ENCODE data around the gene CCDC134. TPM values are rescaled to one million over a fixed set of nuclear protein-coding genes. Genes with fewer than 3 reads are reported as not detected.

CCDC134 gene
- total and polyA plus RNA-seq, 2 of the 8 experiments (the other 6 are each of a cell fraction or from before 2014, with no cell fraction given), result 7.7 to 20.0 TPM

DNA sequence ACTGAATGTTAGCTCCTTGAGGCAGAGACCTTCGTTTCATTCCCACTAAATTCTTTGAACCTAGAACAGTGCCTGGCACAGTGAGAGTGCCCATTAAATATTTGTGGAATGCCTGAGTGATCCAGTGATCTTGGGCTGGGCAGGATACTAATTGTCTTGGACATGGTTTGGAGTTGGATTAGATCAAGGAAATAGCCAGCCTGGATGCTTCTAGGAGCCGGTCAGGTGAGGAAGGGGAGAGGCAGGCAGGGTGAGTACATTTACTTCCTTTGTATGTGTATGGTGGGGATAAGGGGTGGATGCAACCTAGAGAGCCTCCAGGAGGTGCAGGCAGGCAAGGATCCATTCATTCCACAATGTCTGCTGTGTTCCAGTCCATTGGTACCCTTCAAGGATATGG lies 36.1 kb downstream of the CCDC134 start:
- POLR2A ChIA-PET (ENCODE audit: partially characterized antibody), result interaction anchor here (8.5 kb wide), 1 partner anchor 7 kb away, joined by 85 read pairs; no protein-coding TSS in a partner anchor
- no peak overlapping the region for H3K4me3 ChIP-seq (ENCODE audit: extremely low read depth in 1 of 4, insufficient read depth in 2 of 4, low read depth in 3 of 4, low read length in 4 of 4)
- no peaks in the 10 kb centered on the region for H3K9me3 ChIP-seq (ENCODE audit: insufficient read depth in 2 of 2, low read depth in 1 of 2, low read length in 1 of 2)
- DNase-seq (ENCODE audit: low read depth in 1 of 2, low spot score in 2 of 2) (no peak), FAIRE-seq (no peak)
- H2BK5ac ChIP-seq (ENCODE audit: low read depth, low read length), result 0 out of 2 replicates have a peak overlapping the region, but pooled peaks have one; percentile 8
- CTCF ChIA-PET (ENCODE audit: partially characterized antibody), result interaction anchor here (0.8 to 6.0 kb wide), 4 partner anchors 10 to 61 kb away, joined by 3 to 27 read pairs (median 13); no protein-coding TSS in a partner anchor
- H3K14ac ChIP-seq (ENCODE audit: insufficient read length), result no peak overlapping the region
- peaks cover 5 to 44% (median 23%) of the 10 kb centered on the region in 4 experiments for H3K36me3 ChIP-seq (ENCODE audit: control insufficient read depth in 2 of 4, insufficient read depth in 4 of 4, low read length in 3 of 4)
- 0 out of 2 replicates have a peak overlapping the region, but pooled peaks have one; percentile 28 for H3K27ac ChIP-seq (ENCODE audit: low read depth, low read length)
- H3K4ac ChIP-seq (replicated peaks; ENCODE audit: insufficient read length, low read depth, low read length), result no peak overlapping the region
- peaks cover 5% of the 10 kb centered on the region for H3K23me2 ChIP-seq (ENCODE audit: low read depth, low read length)
- 77% methylated on average over 2 of the region's 2 CpGs; no CpG with 5 or more reads in 1 of the 2 experiments for WGBS, 2 experiments (ENCODE audit: extremely low coverage in 1 of 2, insufficient coverage in 1 of 2, insufficient read length in 1 of 2, insufficient replicate concordance in 2 of 2, low coverage in 1 of 2, low lambda C conversion rate in 2 of 2, missing lambda C conversion rate in 1 of 2)
- H2BK15ac ChIP-seq (ENCODE audit: low read length), result no peak overlapping the region
- no peak overlapping the region for H2AK5ac ChIP-seq (ENCODE audit: low read depth, low read length)
- H3K79me1 ChIP-seq (ENCODE audit: low read depth, low read length), result peaks cover 19% of the 10 kb centered on the region
- H4K5ac ChIP-seq (ENCODE audit: insufficient read length, low read depth, low read length), result no peak overlapping the region
- no peak overlapping the region for H2AFZ ChIP-seq (ENCODE audit: low read length)
- H2BK12ac ChIP-seq (ENCODE audit: low read depth, low read length), result no peak overlapping the region; the same call in 1 of the 2 replicates
- TF ChIP-seq EZH2 (IDR thresholded peaks at IDR 0.05; ENCODE audit: low read depth, low read length, severe bottlenecking) (no peak), NANOG (IDR thresholded peaks at IDR 0.05; ENCODE audit: insufficient read depth, low read depth, low read length, poor library complexity, severe bottlenecking) (no peak), SIX5 (IDR thresholded peaks at IDR 0.05; ENCODE audit: low read depth, low read length) (no peak)
- H4K91ac ChIP-seq (replicated peaks; ENCODE audit: insufficient read length, low read length), result no peak overlapping the region
- no peak overlapping the region for H4K8ac ChIP-seq (ENCODE audit: extremely low read depth, insufficient read depth, low read length)
- H2BK120ac ChIP-seq (replicated peaks; ENCODE audit: low read depth, low read length), result no peak overlapping the region
- H3K27me3 ChIP-seq (replicated peaks in 1 of 4; ENCODE audit: control insufficient read depth in 3 of 4, extremely low read depth in 1 of 4, insufficient read depth in 3 of 4, low read length in 3 of 4), result no peaks in the 10 kb centered on the region
- peaks cover 0 to 5% (median 2%) of the 10 kb centered on the region in 4 experiments; a peak in 4 of 7 replicates for H3K4me1 ChIP-seq (replicated peaks in 1 of 4; ENCODE audit: control insufficient read depth in 3 of 4, insufficient read depth in 4 of 4, low read length in 3 of 4)
- H3K18ac ChIP-seq (ENCODE audit: extremely low read depth, low read length), result no peak overlapping the region
- peaks cover 45 to 77% of the 10 kb centered on the region in 2 experiments for H3K79me2 ChIP-seq (ENCODE audit: control insufficient read depth in 1 of 2, insufficient read depth in 2 of 2, low read length in 2 of 2)
- H3K9ac ChIP-seq (replicated peaks in 1 of 4; ENCODE audit: extremely low read depth in 1 of 4, low read depth in 3 of 4, low read length in 3 of 4), result no peak overlapping the region
- no peak overlapping the region for H3K56ac ChIP-seq (replicated peaks; ENCODE audit: insufficient read length, low read depth, low read length)
- H4K20me1 ChIP-seq (replicated peaks in 1 of 2; ENCODE audit: control insufficient read depth in 1 of 2, insufficient read depth in 2 of 2, low read length in 2 of 2), result peaks cover 11 to 22% of the 10 kb centered on the region in 2 experiments
- no peak overlapping the region for H2BK20ac ChIP-seq (ENCODE audit: low read length)
- no peak overlapping the region for H3K4me2 ChIP-seq (ENCODE audit: insufficient read depth in 1 of 2, low read depth in 2 of 2, low read length in 2 of 2)
- H3K23ac ChIP-seq (ENCODE audit: insufficient read length), result no peak overlapping the region

All from H1 (cell line).